H54 (cell line): ENCODE measurements around the gene PACSIN2.
"Not testable (repeated sequence)": the region's sequence is repeated elsewhere in the genome, so short reads cannot be mapped to it uniquely, and the experiment has no call there.

ENCODE experiments used
- DNase-seq: peaks from one replicate; pipeline ENCODE4 v3.0.0; 2011; ENCODE audit warnings: low spot score, mixed read lengths; ENCODE audit not compliant: insufficient read length
- FAIRE-seq: peaks from 3 replicates; lab custom pipeline; 2011; peaks lifted over from hg19 to GRCh38; lab: Jason Lieb, UNC
- POLR2A ChIP-seq: IDR thresholded peaks from 2 replicates; pipeline ENCODE4 v1.6.1; 2011; ENCODE audit warnings: low read depth, mild to moderate bottlenecking, low read length

The PACSIN2 gene

DNA sequence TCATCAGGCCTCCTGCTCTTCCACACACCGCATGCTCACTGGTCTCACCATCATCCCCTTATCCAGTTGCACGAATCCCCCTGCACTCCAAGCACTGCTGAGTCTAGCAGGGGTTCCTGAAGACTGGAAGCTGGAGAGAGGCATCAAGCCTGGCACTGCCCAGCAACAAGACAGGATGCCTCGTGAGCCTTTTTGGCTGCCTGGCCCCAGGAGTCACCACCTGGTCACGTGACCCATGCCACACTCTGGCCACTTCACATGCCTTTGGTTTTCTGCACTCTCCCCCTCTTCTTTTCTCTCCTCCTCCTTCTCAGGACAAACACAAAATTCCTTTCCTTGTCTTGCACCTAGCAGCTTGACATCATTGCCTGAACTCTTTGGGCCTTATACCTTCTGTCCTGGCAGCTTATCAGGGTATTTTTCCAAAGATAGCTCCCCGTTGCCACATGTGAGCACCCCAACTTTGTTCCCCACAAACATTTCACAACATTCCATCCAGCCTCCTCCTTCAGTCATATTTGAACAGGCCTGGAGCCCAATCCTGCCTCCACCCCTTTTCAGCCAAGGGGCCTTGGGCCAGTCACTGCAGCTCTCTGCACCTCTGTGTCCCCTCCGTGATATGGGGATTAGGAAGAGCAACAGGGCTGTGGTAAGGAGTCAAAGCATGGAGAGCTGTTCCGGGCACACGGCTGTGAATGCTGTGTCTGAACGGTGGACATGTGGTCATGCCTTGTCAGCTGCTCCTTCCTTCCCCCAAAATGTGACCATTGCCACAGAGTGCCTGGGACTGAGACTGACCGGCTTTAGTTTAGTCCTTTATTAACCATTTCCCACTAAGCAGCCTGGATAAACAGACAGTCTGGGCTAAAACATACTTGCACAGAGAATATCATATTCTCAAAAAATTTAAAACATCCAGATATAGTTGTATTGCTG is 2.8 kb upstream of the PACSIN2 start:
- no peak for TF ChIP-seq POLR2A
- DNase-seq: no peak
- no peak for FAIRE-seq

DNA sequence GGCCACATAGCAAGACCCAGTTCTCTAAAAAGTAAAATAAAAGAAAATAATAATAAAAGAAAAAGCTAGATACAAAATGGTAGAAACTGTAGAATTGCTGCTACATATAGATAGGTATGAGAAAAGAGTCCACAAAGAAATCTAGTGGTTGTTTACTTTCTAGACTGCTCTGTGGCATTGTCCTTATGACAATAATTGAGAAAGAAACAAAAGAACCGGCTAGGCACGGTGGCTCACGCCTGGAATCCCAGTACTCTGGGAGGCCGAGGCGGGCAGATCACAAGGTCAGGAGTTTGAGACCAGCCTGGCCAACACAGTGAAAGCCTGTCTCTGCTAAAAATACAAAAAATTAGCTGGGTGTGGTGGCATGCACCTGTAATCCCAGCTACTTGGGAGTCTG is 1.2 kb upstream of the PACSIN2 start:
- FAIRE-seq, DNase-seq: not testable (repeated sequence)

DNA sequence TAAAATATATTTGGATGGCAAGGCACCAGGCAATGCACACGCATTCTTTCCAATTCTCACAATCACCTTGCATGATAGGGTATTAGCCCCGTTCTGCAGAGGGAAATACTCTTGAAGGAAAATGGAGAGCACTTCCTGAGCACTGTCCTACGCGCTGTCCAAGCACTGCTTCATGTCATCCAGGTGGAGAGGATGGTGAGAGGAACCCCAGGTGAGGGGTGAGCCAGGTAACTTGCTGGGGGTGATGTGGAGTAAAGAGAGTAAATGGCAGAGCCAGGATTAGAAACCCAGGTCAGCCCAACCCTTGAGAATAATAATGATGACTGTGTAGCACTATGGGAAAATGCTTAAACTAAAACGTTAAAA is 711 bp upstream of the PACSIN2 start:
- no peak for TF ChIP-seq POLR2A
- FAIRE-seq (no peak), DNase-seq (no peak)

DNA sequence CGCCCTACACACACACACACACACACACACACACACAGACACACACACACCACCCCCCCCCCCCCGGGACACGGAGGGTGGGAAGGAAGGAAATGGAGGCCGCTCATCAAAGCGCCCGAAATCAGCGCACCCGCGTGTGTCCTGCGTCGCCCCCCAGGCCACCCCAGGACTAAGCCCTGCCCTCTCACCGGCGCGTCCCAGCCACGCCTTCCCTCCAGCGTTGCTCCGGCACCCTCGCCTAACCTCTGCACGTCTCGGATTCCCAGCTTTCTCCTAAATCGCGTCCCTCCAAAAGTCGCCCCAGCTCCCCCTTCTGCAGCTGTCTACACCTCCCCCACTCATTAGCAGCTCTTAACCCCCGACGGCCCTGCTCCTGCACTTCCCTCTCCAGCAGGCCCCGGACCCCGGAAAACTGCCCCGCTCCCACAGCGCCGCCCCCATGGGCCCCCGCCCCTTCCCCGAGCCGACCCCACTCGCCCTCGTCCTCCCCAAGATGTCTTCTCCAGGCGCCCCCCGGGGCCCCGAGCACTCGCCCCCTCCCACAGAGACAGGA is 557 bp downstream of the PACSIN2 start:
- FAIRE-seq (no peak), DNase-seq (no peak)
- no peak for TF ChIP-seq POLR2A

DNA sequence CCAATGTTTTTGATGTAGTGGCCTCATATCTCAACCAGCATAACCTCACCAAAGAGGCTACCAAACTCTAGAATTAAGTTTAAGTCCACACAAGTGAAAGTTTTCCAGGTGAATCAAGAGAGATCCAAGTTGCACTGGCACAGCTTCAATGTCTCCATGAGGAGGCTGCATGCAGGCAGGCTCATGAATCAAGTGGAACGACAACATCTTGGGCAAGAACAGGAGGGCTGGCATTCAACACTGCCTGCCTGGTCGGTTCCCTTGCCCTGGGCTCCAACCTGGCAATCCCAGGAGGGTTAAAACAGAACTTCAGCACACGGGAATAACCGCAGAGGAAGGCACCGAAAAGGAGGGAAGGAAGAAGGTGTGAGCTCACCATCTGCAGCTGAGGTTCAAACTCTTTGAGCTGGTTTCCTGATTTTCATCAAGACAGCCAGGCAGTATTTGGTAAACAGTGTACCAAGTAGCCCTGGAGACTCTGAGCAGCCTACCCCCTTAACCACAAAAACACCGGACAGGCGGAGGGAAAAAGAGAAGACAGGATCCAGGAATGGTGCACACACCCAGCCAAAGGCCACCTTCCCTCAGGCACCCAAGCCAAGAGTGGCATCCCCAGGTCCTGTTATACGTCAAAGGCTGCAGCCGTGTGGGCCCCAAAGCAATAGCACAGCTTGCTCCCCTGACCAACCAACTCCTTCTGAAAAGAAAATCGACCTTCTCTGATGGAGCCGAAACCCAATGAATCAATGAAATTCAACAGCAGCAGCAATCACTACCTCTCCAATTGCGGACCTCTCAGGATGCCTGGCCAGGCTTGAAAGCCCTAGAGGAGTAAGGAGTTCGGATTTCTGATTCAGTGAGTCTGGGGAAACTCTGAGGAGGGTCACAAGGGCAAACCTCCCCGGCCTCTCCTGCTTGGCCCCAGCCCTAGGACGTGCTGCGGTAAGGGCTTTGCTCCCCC is 1.3 kb downstream of the PACSIN2 start:
- DNase-seq (no peak), FAIRE-seq (no peak)
- TF ChIP-seq POLR2A: no peak

DNA sequence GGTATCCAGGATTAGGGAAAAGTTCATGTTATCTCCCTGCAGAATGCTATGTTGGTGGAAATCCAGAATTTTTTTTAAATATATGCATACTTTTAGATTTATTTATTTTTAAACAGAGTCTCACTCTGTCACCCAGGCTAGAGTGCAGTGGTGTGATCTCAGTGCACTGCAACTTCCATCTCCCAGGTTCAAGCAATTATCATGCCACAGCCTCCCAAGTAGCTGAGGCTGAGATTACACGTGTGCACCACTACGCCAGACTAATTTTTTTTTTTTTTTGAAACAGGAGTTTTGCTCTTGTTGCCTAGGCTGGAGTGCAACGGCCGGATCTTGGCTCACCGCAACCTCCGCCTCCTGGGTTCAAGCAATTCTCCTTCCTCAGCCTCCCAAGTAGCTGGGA is 2.6 kb downstream of the PACSIN2 start:
- no peak for TF ChIP-seq POLR2A
- no peak for DNase-seq
- FAIRE-seq: no peak

DNA sequence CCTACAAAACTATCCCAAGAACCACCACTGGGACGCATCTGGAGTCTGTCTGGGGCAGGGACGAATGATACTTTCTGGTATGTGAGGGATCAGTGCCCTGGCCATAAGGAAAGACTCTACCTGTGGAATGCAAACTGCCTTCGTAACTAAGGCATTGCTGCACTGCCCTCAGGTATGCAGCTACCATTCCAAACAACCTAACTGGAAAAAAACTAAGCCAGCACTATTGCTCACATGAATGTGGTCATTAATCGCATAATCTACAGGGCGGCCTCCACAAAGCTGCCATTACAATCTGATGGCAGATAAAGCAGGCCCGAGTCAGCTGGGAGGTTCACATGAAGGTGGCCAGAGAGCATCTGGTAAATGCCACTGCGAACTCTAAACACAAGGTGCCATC is 3.9 kb downstream of the PACSIN2 start:
- DNase-seq (no peak), FAIRE-seq (no peak)
- no peak for TF ChIP-seq POLR2A

DNA sequence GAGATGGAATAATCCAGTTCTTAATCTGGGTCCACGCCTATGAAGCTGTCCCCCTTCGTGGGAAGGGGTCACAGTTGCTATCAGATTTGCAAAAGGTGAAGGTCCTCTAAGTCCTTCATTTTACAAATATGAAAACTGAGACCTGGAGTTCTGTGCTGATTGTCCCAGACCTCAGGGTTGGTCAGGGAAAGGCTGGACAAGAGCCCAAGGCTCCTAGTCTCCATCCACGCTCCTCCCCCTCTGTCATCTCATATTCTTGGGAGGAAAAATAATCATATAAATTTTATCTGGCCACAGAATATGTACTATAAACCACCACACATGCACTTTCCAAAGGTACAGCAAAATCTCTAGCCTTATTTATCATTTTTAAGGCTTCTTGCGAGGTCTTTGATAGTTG is 5.5 kb downstream of the PACSIN2 start:
- DNase-seq (no peak), FAIRE-seq (no peak)
- no peak for TF ChIP-seq POLR2A

DNA sequence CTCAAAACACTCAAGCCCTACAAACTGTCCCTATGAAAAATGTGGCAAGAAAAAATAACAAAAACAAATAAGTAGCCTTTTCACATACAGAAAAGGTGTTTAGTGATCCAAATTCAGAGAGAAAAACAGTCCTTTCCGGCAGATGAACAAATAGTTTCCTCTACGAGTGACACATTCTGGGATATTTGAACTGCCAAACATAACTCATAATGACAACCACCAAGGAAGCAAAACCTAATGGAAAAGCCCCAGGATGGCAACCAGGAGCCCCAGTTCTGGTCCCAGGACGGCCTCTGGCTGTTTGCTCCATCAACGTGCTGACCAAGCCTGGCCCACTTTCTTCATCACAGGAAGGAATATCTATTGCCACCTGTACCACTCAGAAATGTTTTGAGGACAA is 6.0 kb downstream of the PACSIN2 start:
- no peak for TF ChIP-seq POLR2A
- FAIRE-seq (no peak), DNase-seq (no peak)

DNA sequence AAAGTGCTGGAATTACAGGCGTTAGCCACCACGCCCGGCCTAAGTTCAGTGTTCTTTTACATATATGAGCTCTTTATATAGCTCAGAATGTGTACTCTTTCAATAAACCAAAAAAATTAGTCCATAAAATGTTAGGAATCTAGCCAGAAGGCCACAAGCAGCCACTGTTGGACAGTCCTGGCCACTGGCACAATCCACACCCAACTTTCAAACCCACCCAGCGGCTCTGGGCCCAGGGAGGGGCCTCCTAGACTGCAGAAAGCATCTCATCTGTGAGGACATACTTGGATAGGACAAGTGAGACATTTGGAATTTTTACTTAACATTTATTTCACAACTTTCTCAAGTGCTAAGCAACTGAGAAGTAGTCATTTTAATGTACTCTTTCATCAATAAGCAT is 6.4 kb downstream of the PACSIN2 start:
- TF ChIP-seq POLR2A: no peak
- FAIRE-seq (no peak), DNase-seq (no peak)

DNA sequence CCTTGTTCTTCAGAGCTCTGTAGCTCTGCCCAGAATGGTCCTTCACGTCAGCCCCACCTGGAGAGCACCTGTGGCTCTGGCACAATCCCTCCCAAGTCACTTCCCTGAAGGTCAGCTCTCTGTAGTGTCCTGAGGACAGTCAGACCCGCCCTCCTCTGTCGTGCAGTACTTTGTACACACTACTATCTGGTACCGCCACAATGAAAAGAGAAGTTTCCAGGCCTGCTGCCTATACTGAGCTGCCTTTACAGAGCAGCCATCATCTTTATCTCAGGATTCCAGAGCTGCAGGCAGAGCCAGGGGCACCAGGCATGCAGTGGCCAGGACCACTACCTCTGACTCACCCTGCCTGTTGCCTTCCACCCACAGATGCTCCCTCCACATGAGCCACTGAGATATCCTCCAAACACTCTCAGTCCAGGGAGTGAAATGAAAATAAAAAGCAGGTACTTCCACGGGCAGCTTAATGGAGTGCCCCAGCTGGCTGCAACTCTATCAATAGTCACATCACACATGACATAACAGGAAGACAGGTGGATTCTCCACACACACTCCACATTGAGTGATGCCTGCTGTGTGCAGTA is 7.3 kb downstream of the PACSIN2 start:
- TF ChIP-seq POLR2A: no peak
- no peak for DNase-seq
- FAIRE-seq: no peak

DNA sequence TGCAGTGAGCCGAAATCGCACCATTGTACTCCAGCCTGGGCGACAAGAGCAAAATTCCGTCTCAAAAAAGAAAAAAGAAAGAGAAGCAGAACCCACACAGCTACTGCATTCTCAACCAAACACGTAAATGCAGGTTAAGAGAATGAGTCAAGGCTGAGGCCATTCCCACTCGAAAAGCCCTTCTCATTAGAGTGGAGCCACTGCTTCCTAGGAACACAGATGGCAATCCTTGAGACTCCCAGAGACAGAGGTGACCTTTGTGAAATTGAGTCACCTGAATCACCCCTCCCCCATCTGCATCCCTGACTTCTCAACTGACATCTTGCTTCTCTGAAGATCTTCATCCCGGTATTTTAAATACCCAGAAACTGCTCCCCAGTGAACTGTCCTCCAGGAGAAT is 8.2 kb downstream of the PACSIN2 start:
- FAIRE-seq: no peak
- no peak for TF ChIP-seq POLR2A
- no peak for DNase-seq

DNA sequence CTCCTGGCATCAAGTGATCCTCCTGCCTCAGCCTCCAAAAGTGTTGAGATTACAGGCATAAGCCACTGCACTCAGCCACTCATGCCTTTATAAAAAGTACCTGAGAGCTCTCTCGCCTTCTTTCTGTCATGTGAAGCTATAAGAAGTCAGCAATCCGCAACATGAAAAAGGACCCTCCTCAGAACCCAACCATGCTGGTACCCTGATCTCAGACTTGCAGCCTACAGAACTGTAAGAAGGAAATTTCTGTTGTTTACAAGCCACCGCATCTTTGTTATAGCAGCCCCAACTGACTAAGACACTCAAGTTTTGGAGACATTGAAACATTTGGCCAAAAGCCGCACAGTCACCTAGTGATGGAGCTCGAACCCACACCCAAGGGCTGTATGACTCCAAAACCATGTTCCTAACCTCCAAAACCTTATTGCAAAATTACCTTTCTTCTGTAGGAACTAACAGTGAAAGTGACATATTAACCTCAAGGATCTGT is 8.9 kb downstream of the PACSIN2 start:
- DNase-seq (no peak), FAIRE-seq (no peak)
- TF ChIP-seq POLR2A: no peak
